HL-60 (cell line): ENCODE data around the gene PACRG.

ENCODE experiments used
- CTCF ChIP-seq: IDR thresholded peaks from one replicate; pipeline ENCODE4 v1.5.1; 2011; ENCODE audit warnings: low read length, control low read depth, inconsistent platforms; ENCODE audit not compliant: insufficient read depth
- POLR2AphosphoS5 ChIP-seq: IDR thresholded peaks from 2 replicates; pipeline ENCODE4 v1.6.1; 2012; ENCODE audit warnings: low read depth
- REST ChIP-seq: IDR thresholded peaks from 2 replicates; pipeline ENCODE4 v1.6.1; 2012; ENCODE audit warnings: low read depth; ENCODE audit not compliant: insufficient replicate concordance
- SPI1 ChIP-seq: IDR thresholded peaks from 2 replicates; pipeline ENCODE4 v1.6.1; 2012; ENCODE audit warnings: low read depth, mild to moderate bottlenecking, borderline replicate concordance

- no peak for TF ChIP-seq CTCF
- no peak for TF ChIP-seq POLR2AphosphoS5
- TF ChIP-seq SPI1: no peak
- TF ChIP-seq REST: no peak
Observed at GRCh38 chr6:162882801-162883481, 155.2 kb downstream of the PACRG start.
